Nephron progenitor cell (in vitro differentiated cells): ENCODE data around the gene CADM1.

ENCODE experiments used
- DNase-seq: peaks from one replicate; pipeline ENCODE4 v3.0.0; 2021
- H3K27ac Mint-ChIP-seq: 2 replicates; pipeline ENCODE4 v1.8.0; 2021; ENCODE audit warnings: mild to moderate bottlenecking, moderate library complexity, mixed read lengths
- H3K27me3 Mint-ChIP-seq: 2 replicates; pipeline ENCODE4 v1.8.0; 2021; ENCODE audit warnings: mild to moderate bottlenecking, low read depth, mixed read lengths; ENCODE audit not compliant: poor library complexity
- H3K36me3 Mint-ChIP-seq: 2 replicates; pipeline ENCODE4 v1.8.0; 2021; ENCODE audit warnings: low read depth, mixed read lengths
- H3K4me1 Mint-ChIP-seq: 2 replicates; pipeline ENCODE4 v1.8.0; 2021; ENCODE audit warnings: mixed read lengths
- H3K4me3 Mint-ChIP-seq: 2 replicates; pipeline ENCODE4 v1.8.0; 2021; ENCODE audit warnings: mild to moderate bottlenecking, moderate library complexity, mixed read lengths
- H3K9me3 Mint-ChIP-seq: 2 replicates; pipeline ENCODE4 v1.8.0; 2021; ENCODE audit warnings: mild to moderate bottlenecking, moderate library complexity, mixed read lengths
- TF ChIP-seq, protein P1 (sequence below): fragments of 200-600 bp; sonication (generic); IDR thresholded peaks from 2 replicates; pipeline ENCODE4 v1.5.0; 2021; ENCODE audit warnings: antibody characterized with exemption

Gene CADM1

DNA sequence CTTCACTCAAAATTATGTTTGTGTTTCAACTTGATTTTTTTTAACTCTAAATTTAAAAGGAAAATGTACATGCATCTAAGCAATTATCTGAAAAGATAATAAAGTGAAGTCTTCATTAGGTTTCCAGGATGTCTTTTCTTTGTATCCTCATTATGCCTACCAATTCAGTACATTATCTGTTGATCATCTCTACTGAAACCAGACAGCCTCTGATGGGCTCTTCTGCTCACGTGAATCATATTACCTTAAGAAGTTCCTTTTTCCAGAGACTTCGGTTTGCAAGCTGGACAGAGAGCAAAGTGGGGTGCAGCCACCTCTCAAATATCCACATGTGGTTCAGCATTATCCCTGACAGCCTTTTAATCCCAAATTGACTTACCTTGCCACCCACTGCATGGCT lies 158.4 kb downstream of the CADM1 start:
- Mint-ChIP-seq H3K36me3 (peaks cover 48% of the 10 kb centered on the region), H3K4me1 (peaks cover 63% of the 10 kb centered on the region), H3K27me3 (peaks cover 7% of the 10 kb centered on the region), H3K4me3 (no peak overlapping the region), H3K9me3 (no peaks in the 10 kb centered on the region), H3K27ac (no peak overlapping the region)
- DNase-seq, result no peak
- TF ChIP-seq, protein P1, sequence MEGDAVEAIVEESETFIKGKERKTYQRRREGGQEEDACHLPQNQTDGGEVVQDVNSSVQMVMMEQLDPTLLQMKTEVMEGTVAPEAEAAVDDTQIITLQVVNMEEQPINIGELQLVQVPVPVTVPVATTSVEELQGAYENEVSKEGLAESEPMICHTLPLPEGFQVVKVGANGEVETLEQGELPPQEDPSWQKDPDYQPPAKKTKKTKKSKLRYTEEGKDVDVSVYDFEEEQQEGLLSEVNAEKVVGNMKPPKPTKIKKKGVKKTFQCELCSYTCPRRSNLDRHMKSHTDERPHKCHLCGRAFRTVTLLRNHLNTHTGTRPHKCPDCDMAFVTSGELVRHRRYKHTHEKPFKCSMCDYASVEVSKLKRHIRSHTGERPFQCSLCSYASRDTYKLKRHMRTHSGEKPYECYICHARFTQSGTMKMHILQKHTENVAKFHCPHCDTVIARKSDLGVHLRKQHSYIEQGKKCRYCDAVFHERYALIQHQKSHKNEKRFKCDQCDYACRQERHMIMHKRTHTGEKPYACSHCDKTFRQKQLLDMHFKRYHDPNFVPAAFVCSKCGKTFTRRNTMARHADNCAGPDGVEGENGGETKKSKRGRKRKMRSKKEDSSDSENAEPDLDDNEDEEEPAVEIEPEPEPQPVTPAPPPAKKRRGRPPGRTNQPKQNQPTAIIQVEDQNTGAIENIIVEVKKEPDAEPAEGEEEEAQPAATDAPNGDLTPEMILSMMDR, result no peak

DNA sequence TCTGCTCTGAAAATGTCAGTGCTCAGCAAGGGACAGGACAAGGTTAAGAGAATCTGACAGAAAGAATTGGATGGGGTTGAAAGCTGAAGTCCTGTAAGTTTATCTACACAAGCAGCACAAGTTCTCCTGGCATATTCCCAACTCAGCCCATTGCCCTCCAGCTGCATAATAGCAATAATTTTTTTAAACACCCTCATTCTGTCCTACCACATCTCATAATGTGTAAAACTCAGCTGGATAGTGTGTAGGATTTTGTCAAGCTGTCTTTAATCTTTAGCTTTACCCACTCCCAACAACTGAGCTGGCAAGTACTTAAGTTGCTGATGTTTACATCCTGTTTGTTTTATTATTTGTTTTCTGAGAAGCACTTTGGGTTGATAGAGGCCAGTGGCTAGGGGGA lies 158.9 kb downstream of the CADM1 start:
- TF ChIP-seq, protein P1, result no peak
- H3K4me3 Mint-ChIP-seq, result no peak overlapping the region
- no peaks in the 10 kb centered on the region for H3K9me3 Mint-ChIP-seq
- DNase-seq, result no peak
- peaks cover 63% of the 10 kb centered on the region for H3K4me1 Mint-ChIP-seq
- peak overlapping the region; percentile 26 for H3K27ac Mint-ChIP-seq
- H3K36me3 Mint-ChIP-seq, result peaks cover 48% of the 10 kb centered on the region
- H3K27me3 Mint-ChIP-seq, result peaks cover 7% of the 10 kb centered on the region

DNA sequence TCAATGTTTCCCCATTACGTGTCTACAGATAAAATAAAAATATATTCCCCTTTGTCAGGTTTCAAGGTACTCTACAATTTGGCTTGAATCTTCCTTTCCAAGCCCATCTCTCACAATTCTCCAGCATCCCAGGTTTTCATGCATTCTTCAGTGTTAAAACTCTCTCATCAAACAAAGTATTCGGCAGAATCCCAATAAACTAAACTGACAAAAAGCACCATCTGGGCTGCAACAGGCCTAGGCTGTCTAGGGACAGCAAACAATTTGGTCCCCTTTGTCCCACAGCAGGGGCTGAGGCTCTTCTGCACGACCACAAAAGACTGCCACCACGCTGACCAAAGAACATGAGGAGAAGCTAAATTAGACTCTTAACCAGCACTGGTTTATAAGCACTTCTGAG lies 159.4 kb downstream of the CADM1 start:
- TF ChIP-seq, protein P1, result no peak
- Mint-ChIP-seq H3K27ac (peak overlapping the region; percentile 26), H3K27me3 (peaks cover 2% of the 10 kb centered on the region), H3K4me1 (peaks cover 59% of the 10 kb centered on the region), H3K36me3 (peaks cover 48% of the 10 kb centered on the region), H3K4me3 (no peak overlapping the region), H3K9me3 (peaks cover 1% of the 10 kb centered on the region)
- DNase-seq, result no peak

DNA sequence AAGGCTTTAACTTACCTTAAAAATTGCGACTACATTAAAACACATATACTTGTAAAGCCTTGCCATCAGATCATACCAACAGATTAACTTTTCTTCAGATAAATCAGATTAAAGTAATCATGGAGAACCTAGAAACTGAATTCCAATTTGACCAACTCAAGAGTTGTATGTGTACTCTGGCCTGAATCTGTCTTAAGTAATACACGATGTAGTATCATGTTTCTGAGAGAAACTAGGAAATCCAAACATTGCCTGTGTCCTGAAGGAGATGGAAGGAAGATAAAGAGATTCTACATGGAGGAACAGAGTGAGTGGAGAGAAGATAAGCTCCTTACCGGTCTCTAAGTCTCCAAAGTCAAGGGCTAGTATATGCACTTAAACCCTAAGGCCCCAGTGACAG lies 162.1 kb downstream of the CADM1 start:
- H3K36me3 Mint-ChIP-seq, result peaks cover 50% of the 10 kb centered on the region
- TF ChIP-seq, protein P1, result no peak
- no peak for DNase-seq
- H3K27ac Mint-ChIP-seq, result no peak overlapping the region
- peaks cover 48% of the 10 kb centered on the region for H3K4me1 Mint-ChIP-seq
- H3K9me3 Mint-ChIP-seq, result peaks cover 6% of the 10 kb centered on the region
- no peak overlapping the region for H3K4me3 Mint-ChIP-seq
- peaks cover 2% of the 10 kb centered on the region for H3K27me3 Mint-ChIP-seq

DNA sequence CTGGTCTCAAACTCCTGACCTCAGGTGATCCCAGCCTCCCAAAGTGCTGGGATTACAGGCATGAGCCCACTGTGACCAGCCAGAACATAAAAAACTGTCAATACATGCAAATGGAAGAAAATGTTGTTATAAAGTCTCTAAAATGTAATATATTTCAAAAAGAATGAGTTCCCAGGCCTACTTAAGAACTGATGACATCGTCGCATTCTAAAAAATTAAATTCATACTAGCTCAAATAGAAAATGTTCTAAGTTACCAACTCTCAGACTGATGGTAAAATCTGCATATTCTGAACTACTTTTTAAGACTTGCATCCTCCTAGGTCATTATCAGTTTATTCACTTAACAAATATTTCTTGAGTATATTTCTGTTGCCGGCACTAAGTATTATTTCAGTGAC lies 163.3 kb downstream of the CADM1 start:
- no peak for DNase-seq
- Mint-ChIP-seq H3K9me3 (peaks cover 9% of the 10 kb centered on the region), H3K36me3 (peaks cover 42% of the 10 kb centered on the region), H3K4me1 (peaks cover 39% of the 10 kb centered on the region), H3K27ac (no peak overlapping the region), H3K27me3 (peaks cover 2% of the 10 kb centered on the region), H3K4me3 (no peak overlapping the region)
- TF ChIP-seq, protein P1, result no peak

DNA sequence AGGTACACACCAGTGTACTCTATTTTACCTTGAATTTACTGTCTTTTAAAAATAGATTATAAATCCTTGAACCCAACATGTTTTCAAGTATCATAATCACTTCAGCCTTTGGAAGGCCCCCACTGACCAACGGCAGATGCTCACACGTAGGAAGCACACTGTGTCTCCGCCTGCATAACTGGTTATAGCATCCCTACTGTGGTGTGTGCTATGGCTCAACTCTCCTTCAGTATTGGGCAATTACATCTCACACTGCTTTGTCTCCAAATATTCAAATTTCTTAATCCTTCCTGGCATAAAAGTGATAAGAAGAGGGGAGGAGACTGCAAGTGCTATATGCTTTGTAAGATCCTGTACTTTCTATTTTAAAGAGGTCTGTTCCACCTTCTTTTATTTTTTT lies 165.7 kb downstream of the CADM1 start:
- Mint-ChIP-seq H3K4me1 (peaks cover 24% of the 10 kb centered on the region), H3K36me3 (peaks cover 36% of the 10 kb centered on the region), H3K9me3 (peaks cover 9% of the 10 kb centered on the region), H3K27me3 (no peaks in the 10 kb centered on the region), H3K4me3 (no peak overlapping the region), H3K27ac (no peak overlapping the region)
- no peak for DNase-seq
- TF ChIP-seq, protein P1, result no peak
